22Rv1 (cell line): ENCODE data around the gene DOCK8.

Experiments
- ZFX ChIP-seq: fragments of 450-650 bp; IDR thresholded peaks from 2 replicates; pipeline ENCODE4 v1.6.1; 2017; ENCODE audit warnings: antibody characterized with exemption, borderline replicate concordance
- TF ChIP-seq, protein P1 (sequence below): fragments of 450-650 bp; IDR thresholded peaks from 2 replicates; pipeline ENCODE4 v1.5.1; 2017; ENCODE audit warnings: mild to moderate bottlenecking

DNA sequence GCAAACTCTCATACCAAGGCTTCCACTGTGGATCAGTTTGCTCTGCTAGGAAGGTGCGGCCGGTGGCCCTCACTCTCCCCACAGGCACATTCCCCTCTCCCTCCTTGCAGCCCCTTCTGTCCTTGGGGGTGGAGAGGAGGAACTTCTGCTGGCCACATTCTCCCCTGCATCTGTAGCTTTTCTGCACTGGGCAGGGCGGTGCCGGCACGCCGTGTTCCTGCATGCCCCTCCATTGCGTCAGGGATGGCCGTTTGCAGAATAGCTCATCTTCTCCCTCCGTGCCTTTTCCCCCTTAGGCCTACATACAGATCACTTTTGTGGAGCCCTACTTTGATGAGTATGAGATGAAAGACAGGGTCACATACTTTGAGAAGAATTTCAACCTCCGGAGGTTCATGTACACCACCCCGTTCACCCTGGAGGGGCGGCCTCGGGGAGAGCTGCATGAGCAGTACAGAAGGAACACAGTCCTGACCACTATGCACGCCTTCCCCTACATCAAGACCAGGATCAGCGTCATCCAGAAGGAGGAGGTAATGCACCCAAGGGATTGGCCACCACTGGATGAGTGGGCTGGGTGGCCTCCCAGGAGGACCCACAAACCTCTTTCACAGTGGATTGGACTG lies 231.5 kb downstream of the DOCK8 start:
- TF ChIP-seq, protein P1, sequence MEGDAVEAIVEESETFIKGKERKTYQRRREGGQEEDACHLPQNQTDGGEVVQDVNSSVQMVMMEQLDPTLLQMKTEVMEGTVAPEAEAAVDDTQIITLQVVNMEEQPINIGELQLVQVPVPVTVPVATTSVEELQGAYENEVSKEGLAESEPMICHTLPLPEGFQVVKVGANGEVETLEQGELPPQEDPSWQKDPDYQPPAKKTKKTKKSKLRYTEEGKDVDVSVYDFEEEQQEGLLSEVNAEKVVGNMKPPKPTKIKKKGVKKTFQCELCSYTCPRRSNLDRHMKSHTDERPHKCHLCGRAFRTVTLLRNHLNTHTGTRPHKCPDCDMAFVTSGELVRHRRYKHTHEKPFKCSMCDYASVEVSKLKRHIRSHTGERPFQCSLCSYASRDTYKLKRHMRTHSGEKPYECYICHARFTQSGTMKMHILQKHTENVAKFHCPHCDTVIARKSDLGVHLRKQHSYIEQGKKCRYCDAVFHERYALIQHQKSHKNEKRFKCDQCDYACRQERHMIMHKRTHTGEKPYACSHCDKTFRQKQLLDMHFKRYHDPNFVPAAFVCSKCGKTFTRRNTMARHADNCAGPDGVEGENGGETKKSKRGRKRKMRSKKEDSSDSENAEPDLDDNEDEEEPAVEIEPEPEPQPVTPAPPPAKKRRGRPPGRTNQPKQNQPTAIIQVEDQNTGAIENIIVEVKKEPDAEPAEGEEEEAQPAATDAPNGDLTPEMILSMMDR, result no peak
- no peak for TF ChIP-seq ZFX
